Esophagus muscularis mucosa (tissue), 4 donors: ENCODE results near the gene ORM1.

Source experiments
- CTCF ChIP-seq, 3 experiments: fragments of 200-600 bp in 2 of 3; fragments of 450-650 bp in 1 of 3; sonication (generic) in 2 of 3; IDR thresholded peaks; one replicate each; pipeline ENCODE4 v1.5.1; 2017 to 2019; ENCODE audit warnings: antibody characterized with exemption in 3 of 3, mild to moderate bottlenecking in 2 of 3, moderate library complexity in 1 of 3
- EP300 ChIP-seq: sonication (generic); formaldehyde crosslinking; IDR thresholded peaks from one replicate; pipeline ENCODE4 v1.6.1; 2017; ENCODE audit warnings: antibody characterized with exemption
- POLR2A ChIP-seq: fragments of 450-650 bp; IDR thresholded peaks from one replicate; pipeline ENCODE4 v1.6.1; 2017; ENCODE audit warnings: antibody characterized with exemption, moderate library complexity, mild to moderate bottlenecking, low read depth
- POLR2AphosphoS5 ChIP-seq, 2 donors: sonication (generic); formaldehyde crosslinking; IDR thresholded peaks; one replicate each; pipeline ENCODE4 v1.6.1; 2017; ENCODE audit warnings: antibody characterized with exemption in 2 of 2

- TF ChIP-seq CTCF (IDR thresholded peaks at IDR 0.05) (no peak), POLR2A (no peak), EP300 (no peak), POLR2AphosphoS5 (IDR thresholded peaks at IDR 0.05) (no peak)
Measured at GRCh38 chr9:114275246-114276004, 47.5 kb upstream of the ORM1 start.
